HepG2 (cell line): ENCODE data around the gene MYO15A. TPM values are rescaled to one million over a fixed set of nuclear protein-coding genes. Genes with fewer than 3 reads are reported as not detected.

Experiments used
- ARID4A ChIP-seq: sonication (generic); formaldehyde crosslinking; IDR thresholded peaks from 2 replicates; pipeline ENCODE4 v1.5.0; 2020; ENCODE audit warnings: mild to moderate bottlenecking, missing genetic modification reagents, borderline replicate concordance
- FUBP1 ChIP-seq: sonication (generic); formaldehyde crosslinking; IDR thresholded peaks from 2 replicates; pipeline ENCODE4 v1.5.1; 2020; ENCODE audit warnings: missing genetic modification reagents, mild to moderate bottlenecking, borderline replicate concordance
- GATA4 ChIP-seq: sonication (generic); IDR thresholded peaks from 2 replicates; pipeline ENCODE4 v1.6.1; 2016; ENCODE audit warnings: antibody characterized with exemption, low read depth, borderline replicate concordance
- HOXA5 ChIP-seq: sonication (generic); formaldehyde crosslinking; IDR thresholded peaks from 2 replicates; pipeline ENCODE4 v1.4.0; 2020; ENCODE audit warnings: missing genetic modification reagents
- IKZF1 ChIP-seq: fragments of 450-650 bp; IDR thresholded peaks from 2 replicates; pipeline ENCODE4 v1.7.1; 2016
- MZF1 ChIP-seq: sonication (generic); formaldehyde crosslinking; IDR thresholded peaks from 2 replicates; pipeline ENCODE4 v1.8.1; 2023; ENCODE audit warnings: mild to moderate bottlenecking, missing genetic modification reagents, borderline replicate concordance
- NFKB2 ChIP-seq: sonication (generic); formaldehyde crosslinking; IDR thresholded peaks from 2 replicates; pipeline ENCODE4 v1.4.0; 2020; ENCODE audit warnings: missing genetic modification reagents, borderline replicate concordance
- POLR2AphosphoS2 ChIP-seq: IDR thresholded peaks from 2 replicates; pipeline ENCODE4 v1.6.1; 2011; ENCODE audit warnings: low read depth, low read length, improper control_type of control experiment
- RARA ChIP-seq: IDR thresholded peaks from 2 replicates; pipeline ENCODE4 v1.6.1; 2016; ENCODE audit warnings: missing genetic modification reagents, missing compliant biosample characterization
- ZBTB40 ChIP-seq, 2 experiments: fragments of 450-650 bp in 1 of 2; sonication (generic) in 1 of 2; formaldehyde crosslinking in 1 of 2; IDR thresholded peaks; 2 replicates each; pipeline versions ENCODE4 v1.6.1 to v1.8.0; 2016 to 2022; ENCODE audit warnings: antibody characterized with exemption in 1 of 2, mild to moderate bottlenecking in 1 of 2, missing genetic modification reagents in 1 of 2
- ZNF335 ChIP-seq: sonication (generic); formaldehyde crosslinking; IDR thresholded peaks from 2 replicates; pipeline ENCODE4 v1.4.0; 2020; ENCODE audit warnings: missing genetic modification reagents
- ZNF589 ChIP-seq: sonication (generic); formaldehyde crosslinking; conservative IDR thresholded peaks from 2 replicates; pipeline ENCODE4 v1.8.0; 2022; ENCODE audit warnings: mild to moderate bottlenecking, moderate library complexity, missing genetic modification reagents
- ZNF614 ChIP-seq: IDR thresholded peaks from 2 replicates; pipeline ENCODE4 v1.6.1; 2018; ENCODE audit warnings: missing biosample characterization, missing genetic modification reagents, inconsistent platforms, borderline replicate concordance
- polyA plus RNA-seq, 8 experiments: library from polyadenylated mRNA; depleted of rRNA in 3 of 8; stranded (reverse) in 7 of 8; unstranded in 1 of 8; fragments of >200 nt; fragmentation: Illumina TruSeq in 4 of 8; extraction: Trizol in 4 of 8; gene quantifications; 2 replicates each; pipeline versions ENCODE4 v1.2.1 to v1.2.3, GENCODE V29; 2011 to 2016; ENCODE audit warnings: low read depth in 4 of 8, missing spikeins in 1 of 8, mixed read lengths in 1 of 8; ENCODE audit not compliant: insufficient read depth in 1 of 8
- total RNA-seq, 5 experiments: library from RNA; depleted of rRNA; stranded (reverse); fragments of >200 nt; fragmentation: Illumina TruSeq; extraction: Trizol; gene quantifications; 2 replicates each; pipeline ENCODE4 v1.2.3, GENCODE V29; 2016; ENCODE audit warnings: low read depth in 1 of 5

MYO15A gene
- total and polyA plus RNA-seq, 2 of the 13 experiments (the other 11 are each of a cell fraction or from before 2014, with no cell fraction given), result 0.07 to 0.20 TPM

GRCh38 chr17:18224387-18225120, 116.0 kb downstream of the MYO15A start (continued):
- TF ChIP-seq ARID4A (CRISPR knock-in tag) (peak; percentile 48), ZNF614 (no peak), ZNF335 (CRISPR knock-in tag) (peak; percentile 24; the same call in 1 of the 2 replicates), HOXA5 (CRISPR knock-in tag) (peak; percentile 66; the same call in 1 of the 2 replicates), FUBP1 (no peak), ZBTB40 (IDR thresholded peaks at IDR 0.05) (no peak), ZBTB40 (CRISPR knock-in tag; IDR thresholded peaks at IDR 0.05) (no peak), RARA (CRISPR knock-in tag) (peak; percentile 8; the same call in 1 of the 2 replicates), GATA4 (no peak), IKZF1 (no peak), POLR2AphosphoS2 (no peak), ZNF589 (no peak), NFKB2 (CRISPR knock-in tag) (peak; percentile 41; the same call in 1 of the 2 replicates), MZF1 (CRISPR knock-in tag) (no peak)
